AG09309 (cell line): ENCODE measurements around the gene SLC30A7.
A peak's percentile ranks its signal among the peaks of the same experiment; 100 is the strongest.

Source experiments
- DNase-seq: peaks from one replicate; pipeline ENCODE4 v3.0.0-alpha.2; 2010; ENCODE audit warnings: low read depth
- H3K4me3 ChIP-seq: 2 replicates; pipeline ENCODE4 v1.5.1; 2011; ENCODE audit warnings: mild to moderate bottlenecking, low read depth, low read length, moderate library complexity; ENCODE audit not compliant: control insufficient read depth
- TF ChIP-seq, protein P1 (sequence below): IDR thresholded peaks from 2 replicates; pipeline ENCODE4 v1.5.1; 2011; ENCODE audit warnings: mild to moderate bottlenecking, low read depth, low read length, inconsistent platforms; ENCODE audit not compliant: insufficient read depth, control insufficient read depth; ENCODE audit errors: missing control alignments

SLC30A7 gene

DNA sequence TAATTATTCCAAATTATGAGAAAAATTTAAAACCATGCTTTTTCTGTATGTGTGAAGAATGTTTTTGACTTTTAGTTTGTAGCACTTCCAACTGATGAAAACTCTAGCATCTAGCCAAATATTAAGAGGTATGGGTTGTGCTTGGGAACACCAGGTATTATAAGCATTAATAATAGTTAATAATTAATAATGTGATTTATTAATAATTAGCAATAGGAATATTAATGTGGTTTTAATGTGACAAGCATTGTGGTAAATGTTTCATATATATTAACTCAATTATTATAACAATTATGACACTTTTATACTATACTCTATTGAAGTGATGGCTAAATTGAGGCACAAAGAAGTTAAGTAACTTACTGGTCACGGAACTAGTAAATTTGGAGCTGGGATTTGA, 7.9 kb downstream of the SLC30A7 start:
- TF ChIP-seq, protein P1, sequence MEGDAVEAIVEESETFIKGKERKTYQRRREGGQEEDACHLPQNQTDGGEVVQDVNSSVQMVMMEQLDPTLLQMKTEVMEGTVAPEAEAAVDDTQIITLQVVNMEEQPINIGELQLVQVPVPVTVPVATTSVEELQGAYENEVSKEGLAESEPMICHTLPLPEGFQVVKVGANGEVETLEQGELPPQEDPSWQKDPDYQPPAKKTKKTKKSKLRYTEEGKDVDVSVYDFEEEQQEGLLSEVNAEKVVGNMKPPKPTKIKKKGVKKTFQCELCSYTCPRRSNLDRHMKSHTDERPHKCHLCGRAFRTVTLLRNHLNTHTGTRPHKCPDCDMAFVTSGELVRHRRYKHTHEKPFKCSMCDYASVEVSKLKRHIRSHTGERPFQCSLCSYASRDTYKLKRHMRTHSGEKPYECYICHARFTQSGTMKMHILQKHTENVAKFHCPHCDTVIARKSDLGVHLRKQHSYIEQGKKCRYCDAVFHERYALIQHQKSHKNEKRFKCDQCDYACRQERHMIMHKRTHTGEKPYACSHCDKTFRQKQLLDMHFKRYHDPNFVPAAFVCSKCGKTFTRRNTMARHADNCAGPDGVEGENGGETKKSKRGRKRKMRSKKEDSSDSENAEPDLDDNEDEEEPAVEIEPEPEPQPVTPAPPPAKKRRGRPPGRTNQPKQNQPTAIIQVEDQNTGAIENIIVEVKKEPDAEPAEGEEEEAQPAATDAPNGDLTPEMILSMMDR = no peak
- DNase-seq = no peak
- no peak overlapping the region for H3K4me3 ChIP-seq

DNA sequence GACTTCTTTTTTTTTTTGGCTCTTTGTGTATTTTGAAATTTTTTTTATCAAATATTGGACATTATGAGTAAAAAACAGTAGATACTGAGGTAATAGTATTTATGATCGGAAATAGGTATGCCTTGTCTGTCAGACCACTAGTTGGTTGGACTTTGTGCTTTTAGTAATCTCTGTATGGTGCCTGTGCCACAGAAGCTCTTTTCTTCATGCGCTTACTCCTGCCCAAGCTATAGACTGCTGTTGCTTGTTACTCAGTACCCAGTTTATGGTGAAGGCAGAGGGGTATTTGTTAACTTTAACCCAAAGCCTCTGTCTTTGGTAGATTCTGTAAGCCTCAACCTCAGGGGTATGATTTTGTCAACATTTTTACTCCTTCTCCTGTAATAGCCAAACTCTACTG, 8.6 kb downstream of the SLC30A7 start:
- TF ChIP-seq, protein P1 = no peak
- DNase-seq = no peak
- H3K4me3 ChIP-seq = no peak overlapping the region

DNA sequence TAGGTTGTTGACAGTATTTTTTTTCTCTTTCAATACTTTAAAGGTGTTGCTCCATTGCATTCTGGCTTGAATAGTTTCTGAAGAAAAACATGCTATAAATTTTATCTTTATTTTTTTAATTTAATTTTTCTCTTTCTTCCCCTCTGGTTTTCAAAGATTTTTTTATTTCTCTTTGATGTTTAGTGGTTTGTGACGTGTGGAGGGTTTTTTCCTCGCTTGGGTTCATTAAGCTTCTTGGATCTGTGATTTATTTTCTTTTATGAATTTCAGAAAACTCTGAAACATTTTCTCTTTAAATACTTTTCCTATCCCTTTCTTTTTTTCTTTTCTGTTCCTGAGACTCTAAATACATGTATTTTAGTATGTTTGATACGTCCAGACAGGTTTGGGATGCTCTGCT, 9.3 kb downstream of the SLC30A7 start:
- TF ChIP-seq, protein P1 = no peak
- no peak overlapping the region for H3K4me3 ChIP-seq
- no peak for DNase-seq

DNA sequence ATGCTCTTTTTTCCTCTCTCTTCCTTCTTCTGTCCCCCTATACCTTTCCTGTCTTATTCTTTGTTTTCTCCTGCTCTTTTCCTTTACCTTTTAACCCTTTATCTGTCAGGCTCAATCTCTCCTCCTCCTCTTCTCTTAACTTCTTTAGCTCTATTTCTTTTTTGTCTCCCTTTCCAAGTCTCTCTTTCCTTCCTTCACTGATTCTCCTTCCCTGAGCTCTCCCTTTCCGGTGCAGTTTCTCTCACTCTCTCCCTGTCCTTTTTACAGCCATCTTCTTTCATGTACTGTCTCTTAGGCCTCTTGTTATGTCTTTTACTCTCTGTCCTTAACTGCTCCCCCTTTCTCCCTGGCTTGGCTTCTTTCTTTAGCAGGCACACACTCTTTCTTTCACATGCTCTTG, 12.0 kb downstream of the SLC30A7 start:
- TF ChIP-seq, protein P1 = no peak
- H3K4me3 ChIP-seq = no peak overlapping the region
- no peak for DNase-seq

DNA sequence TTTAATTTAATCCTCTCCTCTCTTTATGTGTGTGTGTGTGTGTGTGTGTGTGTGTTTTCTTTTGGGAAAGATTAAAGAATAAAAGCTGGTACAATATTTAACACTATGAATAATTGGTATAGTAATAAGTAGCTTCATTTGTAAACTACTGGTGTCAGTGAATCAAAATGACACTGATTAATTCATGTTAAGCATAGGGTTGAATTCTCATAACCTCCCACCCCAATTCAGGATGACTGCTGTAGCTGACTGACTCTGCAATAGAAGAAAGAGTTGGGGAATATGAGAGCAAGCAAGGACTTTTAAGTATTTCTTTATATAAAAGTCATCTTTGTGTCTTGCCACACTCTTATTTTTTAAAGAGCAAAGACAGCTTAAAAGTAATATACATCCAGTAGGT, 13.1 kb downstream of the SLC30A7 start:
- H3K4me3 ChIP-seq = no peak overlapping the region
- TF ChIP-seq, protein P1 = no peak
- no peak for DNase-seq

DNA sequence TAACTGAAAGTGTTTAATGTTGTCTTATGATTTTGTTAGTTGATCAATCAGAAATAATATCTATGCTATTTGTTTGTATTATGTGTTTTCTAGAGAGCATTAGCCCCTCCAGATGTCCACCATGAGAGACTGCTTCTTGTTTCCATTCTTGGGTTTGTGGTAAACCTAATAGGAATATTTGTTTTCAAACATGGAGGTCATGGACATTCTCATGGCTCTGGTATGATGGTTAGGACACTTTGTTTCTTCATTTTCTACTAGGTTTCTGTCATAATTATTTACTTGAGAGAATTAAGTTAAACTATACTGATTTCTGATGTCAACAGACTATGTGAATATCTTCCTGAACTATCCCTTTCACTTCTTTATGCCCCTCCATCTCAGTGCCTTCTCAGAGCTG, 16.1 kb downstream of the SLC30A7 start:
- DNase-seq = no peak
- TF ChIP-seq, protein P1 = no peak
- no peak overlapping the region for H3K4me3 ChIP-seq

DNA sequence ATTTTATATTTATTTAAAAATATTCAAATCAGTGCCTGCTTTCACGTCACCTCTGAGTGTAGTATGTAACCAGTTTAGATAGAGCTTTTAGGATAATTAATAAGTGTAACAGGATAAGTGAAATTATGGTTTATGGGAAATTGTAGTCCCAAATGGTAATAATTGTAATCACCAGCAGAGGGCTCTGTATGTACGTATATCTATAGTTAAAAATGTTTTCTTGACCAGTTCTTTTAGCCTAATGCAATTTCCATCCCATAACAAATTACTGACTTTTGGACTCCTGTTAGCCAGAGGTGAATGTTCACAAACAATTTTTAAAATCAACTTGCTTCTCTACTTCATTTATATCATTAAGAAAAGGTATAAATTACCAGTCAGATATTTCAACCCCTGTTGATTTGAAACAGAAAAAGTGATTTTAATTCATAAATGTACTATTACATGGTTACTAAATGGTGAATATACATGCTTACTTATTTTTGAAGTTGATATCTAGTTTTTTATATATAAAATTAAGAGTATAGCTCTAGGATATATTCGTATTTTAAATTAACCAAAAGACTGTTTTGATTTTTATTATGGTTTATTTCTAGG, 25.3 kb downstream of the SLC30A7 start:
- peak; percentile 28 for DNase-seq
- TF ChIP-seq, protein P1 = peak; percentile 42
- H3K4me3 ChIP-seq = no peak overlapping the region
